BJ (cell line): ENCODE measurements around the gene PHYHD1. TPM values are rescaled to one million over a fixed set of nuclear protein-coding genes. Genes with fewer than 3 reads are reported as not detected.

ENCODE experiments used
- CTCF ChIA-PET: fragments of 350-600 bp; formaldehyde crosslinking; extraction: SDS; loops from one replicate; lab custom pipeline; 2021; ENCODE audit warnings: antibody characterized with exemption, inconsistent platforms; lab: Yijun Ruan, JAX
- POLR2A ChIA-PET: fragments of 300-600 bp; sonication (Branson Sonifier 250); formaldehyde crosslinking; extraction: SDS; loops from one replicate; lab custom pipeline; 2021; ENCODE audit warnings: antibody characterized with exemption; lab: Charles Lee
- DNase-seq: peaks from one replicate; pipeline ENCODE4 v3.0.0-alpha.2; 2011; ENCODE audit warnings: low read depth
- H3K27me3 ChIP-seq: 2 replicates; pipeline ENCODE4 v1.6.0; 2011; ENCODE audit warnings: low read length; ENCODE audit not compliant: control insufficient read depth, insufficient read depth
- H3K36me3 ChIP-seq: 2 replicates; pipeline ENCODE4 v1.5.1; 2011; ENCODE audit warnings: low read length; ENCODE audit not compliant: control insufficient read depth, insufficient read depth
- H3K4me3 ChIP-seq: 2 replicates; pipeline ENCODE4 v1.5.1; 2011; ENCODE audit warnings: low read depth, mild to moderate bottlenecking, control low read depth, low read length
- polyA plus RNA-seq: library from polyadenylated mRNA; depleted of rRNA; stranded (reverse); fragments of >200 nt; gene quantifications from 2 replicates; pipeline ENCODE4 v1.2.3, GENCODE V29; 2011
- TF ChIP-seq, protein P1 (sequence below): IDR thresholded peaks from 2 replicates; pipeline ENCODE4 v1.5.1; 2011; ENCODE audit warnings: low read depth, mild to moderate bottlenecking, control low read depth, inconsistent platforms, low read length, moderate library complexity; ENCODE audit not compliant: insufficient read depth

The PHYHD1 gene
- polyA plus RNA-seq, 1 experiment = 18.6 TPM

DNA sequence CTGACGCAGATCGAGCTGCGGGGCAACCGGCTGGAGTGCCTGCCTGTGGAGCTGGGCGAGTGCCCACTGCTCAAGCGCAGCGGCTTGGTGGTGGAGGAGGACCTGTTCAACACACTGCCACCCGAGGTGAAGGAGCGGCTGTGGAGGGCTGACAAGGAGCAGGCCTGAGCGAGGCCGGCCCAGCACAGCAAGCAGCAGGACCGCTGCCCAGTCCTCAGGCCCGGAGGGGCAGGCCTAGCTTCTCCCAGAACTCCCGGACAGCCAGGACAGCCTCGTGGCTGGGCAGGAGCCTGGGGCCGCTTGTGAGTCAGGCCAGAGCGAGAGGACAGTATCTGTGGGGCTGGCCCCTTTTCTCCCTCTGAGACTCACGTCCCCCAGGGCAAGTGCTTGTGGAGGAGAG, 4.6 kb upstream of the PHYHD1 start:
- no peak for DNase-seq
- H3K27me3 ChIP-seq = no peaks in the 10 kb centered on the region
- POLR2A ChIA-PET = no interaction called here
- CTCF ChIA-PET = interaction anchor here (0.9 to 5.7 kb wide), 2 partner anchors 11 to 52 kb away, joined by 3 to 24 read pairs; no protein-coding TSS in a partner anchor
- H3K36me3 ChIP-seq = peaks cover 13% of the 10 kb centered on the region
- H3K4me3 ChIP-seq = no peak overlapping the region
- TF ChIP-seq, protein P1, sequence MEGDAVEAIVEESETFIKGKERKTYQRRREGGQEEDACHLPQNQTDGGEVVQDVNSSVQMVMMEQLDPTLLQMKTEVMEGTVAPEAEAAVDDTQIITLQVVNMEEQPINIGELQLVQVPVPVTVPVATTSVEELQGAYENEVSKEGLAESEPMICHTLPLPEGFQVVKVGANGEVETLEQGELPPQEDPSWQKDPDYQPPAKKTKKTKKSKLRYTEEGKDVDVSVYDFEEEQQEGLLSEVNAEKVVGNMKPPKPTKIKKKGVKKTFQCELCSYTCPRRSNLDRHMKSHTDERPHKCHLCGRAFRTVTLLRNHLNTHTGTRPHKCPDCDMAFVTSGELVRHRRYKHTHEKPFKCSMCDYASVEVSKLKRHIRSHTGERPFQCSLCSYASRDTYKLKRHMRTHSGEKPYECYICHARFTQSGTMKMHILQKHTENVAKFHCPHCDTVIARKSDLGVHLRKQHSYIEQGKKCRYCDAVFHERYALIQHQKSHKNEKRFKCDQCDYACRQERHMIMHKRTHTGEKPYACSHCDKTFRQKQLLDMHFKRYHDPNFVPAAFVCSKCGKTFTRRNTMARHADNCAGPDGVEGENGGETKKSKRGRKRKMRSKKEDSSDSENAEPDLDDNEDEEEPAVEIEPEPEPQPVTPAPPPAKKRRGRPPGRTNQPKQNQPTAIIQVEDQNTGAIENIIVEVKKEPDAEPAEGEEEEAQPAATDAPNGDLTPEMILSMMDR = no peak

DNA sequence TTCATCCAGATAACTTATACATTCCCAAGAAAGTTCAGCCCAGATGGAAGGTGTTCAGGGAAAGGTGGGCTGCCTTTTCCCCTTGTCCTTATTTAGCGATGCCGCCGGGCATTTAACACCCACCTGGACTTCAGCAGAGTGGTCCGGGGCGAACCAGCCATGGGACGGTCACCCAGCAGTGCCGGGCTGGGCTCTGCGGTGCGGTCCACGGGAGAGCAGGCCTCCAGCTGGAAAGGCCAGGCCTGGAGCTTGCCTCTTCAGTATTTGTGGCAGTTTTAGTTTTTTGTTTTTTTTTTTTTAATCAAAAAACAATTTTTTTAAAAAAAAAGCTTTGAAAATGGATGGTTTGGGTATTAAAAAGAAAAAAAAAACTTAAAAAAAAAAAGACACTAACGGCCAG, 4.0 kb upstream of the PHYHD1 start:
- no peak overlapping the region for H3K4me3 ChIP-seq
- DNase-seq = no peak
- ChIA-PET CTCF (interaction anchor here (0.9 to 5.7 kb wide), 2 partner anchors 10 to 53 kb away, joined by 3 to 24 read pairs; no protein-coding TSS in a partner anchor), POLR2A (no interaction called here)
- TF ChIP-seq, protein P1 = no peak
- H3K27me3 ChIP-seq = no peaks in the 10 kb centered on the region
- H3K36me3 ChIP-seq = peaks cover 13% of the 10 kb centered on the region

DNA sequence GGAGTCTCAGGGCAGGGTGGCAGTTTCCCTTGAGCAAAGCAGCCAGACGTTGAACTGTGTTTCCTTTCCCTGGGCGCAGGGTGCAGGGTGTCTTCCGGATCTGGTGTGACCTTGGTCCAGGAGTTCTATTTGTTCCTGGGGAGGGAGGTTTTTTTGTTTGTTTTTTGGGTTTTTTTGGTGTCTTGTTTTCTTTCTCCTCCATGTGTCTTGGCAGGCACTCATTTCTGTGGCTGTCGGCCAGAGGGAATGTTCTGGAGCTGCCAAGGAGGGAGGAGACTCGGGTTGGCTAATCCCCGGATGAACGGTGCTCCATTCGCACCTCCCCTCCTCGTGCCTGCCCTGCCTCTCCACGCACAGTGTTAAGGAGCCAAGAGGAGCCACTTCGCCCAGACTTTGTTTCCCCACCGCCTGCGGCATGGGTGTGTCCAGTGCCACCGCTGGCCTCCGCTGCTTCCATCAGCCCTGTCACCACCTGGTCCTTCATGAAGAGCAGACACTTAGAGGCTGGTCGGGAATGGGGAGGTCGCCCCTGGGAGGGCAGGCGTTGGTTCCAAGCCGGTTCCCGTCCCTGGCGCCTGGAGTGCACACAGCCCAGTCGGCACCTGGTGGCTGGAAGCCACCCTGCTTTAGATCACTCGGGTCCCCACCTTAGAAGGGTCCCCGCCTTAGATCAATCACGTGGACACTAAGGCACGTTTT, 3.5 kb upstream of the PHYHD1 start:
- CTCF ChIA-PET = interaction anchor here (5.7 kb wide), 1 partner anchor 10 kb away, joined by 24 read pairs; no protein-coding TSS in a partner anchor
- DNase-seq = no peak
- H3K4me3 ChIP-seq = no peak overlapping the region
- TF ChIP-seq, protein P1 = no peak
- POLR2A ChIA-PET = no interaction called here
- H3K27me3 ChIP-seq = no peaks in the 10 kb centered on the region
- peaks cover 13% of the 10 kb centered on the region for H3K36me3 ChIP-seq

DNA sequence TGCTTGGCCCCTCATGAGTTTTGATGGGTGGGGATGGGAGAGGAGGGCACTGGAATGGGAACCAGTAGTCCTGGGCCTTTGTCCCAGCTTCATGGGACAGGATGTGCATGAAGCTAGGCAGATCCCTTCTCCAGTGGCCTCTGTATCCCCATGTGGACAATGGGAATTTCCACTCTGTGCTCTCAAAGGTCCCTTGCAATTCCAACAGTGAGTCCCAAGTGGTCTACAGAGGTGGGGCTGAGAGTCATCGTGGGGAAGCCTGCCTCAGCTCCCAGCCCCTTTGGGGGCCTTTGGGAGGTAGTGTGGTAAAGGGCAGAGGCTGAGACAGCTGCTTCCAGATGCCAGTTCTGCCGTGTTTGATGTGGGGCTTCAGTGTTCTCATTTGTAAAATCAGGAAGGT, 1.9 kb upstream of the PHYHD1 start:
- no peak overlapping the region for H3K4me3 ChIP-seq
- POLR2A ChIA-PET = no interaction called here
- DNase-seq = no peak
- no peaks in the 10 kb centered on the region for H3K27me3 ChIP-seq
- TF ChIP-seq, protein P1 = no peak
- peaks cover 13% of the 10 kb centered on the region for H3K36me3 ChIP-seq
- CTCF ChIA-PET = interaction anchor here (2.4 kb wide), 1 partner anchor 9 kb away, joined by 11 read pairs; no protein-coding TSS in a partner anchor

DNA sequence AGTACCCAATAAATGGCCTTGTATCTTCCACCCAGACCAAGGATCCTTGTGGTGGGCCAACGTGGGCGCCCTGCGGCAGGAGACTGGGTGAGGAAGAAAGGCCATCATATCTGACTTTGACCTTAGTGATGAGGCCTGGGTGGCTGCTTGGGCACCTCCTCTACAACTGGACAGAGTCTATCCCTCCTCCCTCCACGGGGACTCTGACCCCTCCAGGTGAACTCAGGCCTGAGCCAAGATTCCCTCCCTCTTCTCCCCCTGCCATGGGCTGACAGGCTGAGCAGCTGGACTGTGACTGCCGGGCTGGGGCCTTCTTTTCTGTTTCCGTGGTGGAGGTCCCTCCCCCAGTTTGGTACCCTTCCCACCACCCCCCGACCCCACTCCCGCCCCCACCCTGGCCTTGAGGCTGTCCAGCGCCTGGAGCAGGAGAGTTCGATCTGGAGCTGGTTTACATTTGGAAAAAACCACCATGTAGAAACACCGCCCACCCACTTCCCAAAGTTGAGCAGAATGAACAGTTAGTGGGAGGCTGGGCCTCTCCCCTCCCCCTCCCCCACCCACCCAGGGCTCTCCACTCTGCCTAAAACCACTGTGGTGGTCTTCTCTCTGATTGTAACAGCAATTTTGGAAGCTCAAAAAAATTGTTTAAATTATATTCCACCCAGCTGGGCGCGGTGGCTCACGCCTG, 1.2 kb upstream of the PHYHD1 start:
- no peak for DNase-seq

More for the DNA sequence above, 1.2 kb upstream of the PHYHD1 start:
- Histone ChIP-seq H3K27me3 (no peaks in the 10 kb centered on the region), H3K4me3 (no peak overlapping the region), H3K36me3 (peaks cover 13% of the 10 kb centered on the region)
- POLR2A ChIA-PET = interaction anchor here (0.7 kb wide), 1 partner anchor 783 kb away, joined by 3 read pairs; no protein-coding TSS in a partner anchor
- TF ChIP-seq, protein P1 = no peak
- CTCF ChIA-PET = interaction anchor here (2.2 to 2.4 kb wide), 2 partner anchors 9 to 56 kb away, joined by 8 to 11 read pairs; no protein-coding TSS in a partner anchor
